B cell (primary cell): ENCODE data around the gene LIPN.

Experiments used
- CTCF ChIP-seq: fragments of 200-600 bp; IDR thresholded peaks from one replicate; pipeline ENCODE4 v1.8.0; 2022; ENCODE audit warnings: antibody characterized with exemption, mild to moderate bottlenecking
- EZH2 ChIP-seq: IDR thresholded peaks from 2 replicates; pipeline ENCODE4 v1.6.1; 2012; ENCODE audit warnings: borderline replicate concordance, low read depth, mild to moderate bottlenecking, moderate library complexity, low read length; ENCODE audit not compliant: insufficient read depth, poor library complexity, severe bottlenecking

- TF ChIP-seq CTCF (no peak), EZH2 (no peak)
These were observed 32.1 kb downstream of the LIPN start for GRCh38 chr10:88791924-88792323.
